ENCODE measurements around the gene CTDNEP1. TPM values are rescaled to one million over a fixed set of nuclear protein-coding genes. Genes with fewer than 3 reads are reported as not detected.

The CTDNEP1 gene
- total RNA-seq, 4 donors from 2014 or later, result 33.8 to 66.3 (median 52.5) TPM

DNA sequence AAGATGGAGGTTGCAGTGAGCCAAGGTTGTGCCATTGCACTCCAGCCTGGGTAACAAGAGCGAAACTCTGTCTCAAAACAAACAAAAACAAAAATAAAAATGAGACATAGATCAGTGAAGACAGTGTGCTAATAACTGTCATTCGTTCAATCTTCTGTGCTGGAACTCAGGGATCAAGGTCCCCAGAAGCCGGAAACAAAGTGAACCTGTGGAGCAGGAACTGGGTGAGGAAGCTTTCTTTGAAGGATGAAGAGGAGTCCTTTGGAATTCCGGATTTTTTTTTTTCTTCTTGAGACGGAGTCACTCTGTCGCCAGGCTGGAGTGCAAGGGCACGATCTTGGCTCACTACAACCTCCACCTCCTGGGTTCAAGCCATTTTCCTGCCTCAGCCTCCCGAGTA, 27.9 kb upstream of the CTDNEP1 start:
- H3K27me3 ChIP-seq, result no peaks in the 10 kb centered on the region
- no peak overlapping the region for H3K27ac ChIP-seq
- no peaks in the 10 kb centered on the region for H3K9me3 ChIP-seq
- no peak for ATAC-seq
- no peak for TF ChIP-seq POLR2A (IDR thresholded peaks at IDR 0.05)
- TF ChIP-seq, protein P1, sequence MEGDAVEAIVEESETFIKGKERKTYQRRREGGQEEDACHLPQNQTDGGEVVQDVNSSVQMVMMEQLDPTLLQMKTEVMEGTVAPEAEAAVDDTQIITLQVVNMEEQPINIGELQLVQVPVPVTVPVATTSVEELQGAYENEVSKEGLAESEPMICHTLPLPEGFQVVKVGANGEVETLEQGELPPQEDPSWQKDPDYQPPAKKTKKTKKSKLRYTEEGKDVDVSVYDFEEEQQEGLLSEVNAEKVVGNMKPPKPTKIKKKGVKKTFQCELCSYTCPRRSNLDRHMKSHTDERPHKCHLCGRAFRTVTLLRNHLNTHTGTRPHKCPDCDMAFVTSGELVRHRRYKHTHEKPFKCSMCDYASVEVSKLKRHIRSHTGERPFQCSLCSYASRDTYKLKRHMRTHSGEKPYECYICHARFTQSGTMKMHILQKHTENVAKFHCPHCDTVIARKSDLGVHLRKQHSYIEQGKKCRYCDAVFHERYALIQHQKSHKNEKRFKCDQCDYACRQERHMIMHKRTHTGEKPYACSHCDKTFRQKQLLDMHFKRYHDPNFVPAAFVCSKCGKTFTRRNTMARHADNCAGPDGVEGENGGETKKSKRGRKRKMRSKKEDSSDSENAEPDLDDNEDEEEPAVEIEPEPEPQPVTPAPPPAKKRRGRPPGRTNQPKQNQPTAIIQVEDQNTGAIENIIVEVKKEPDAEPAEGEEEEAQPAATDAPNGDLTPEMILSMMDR (IDR thresholded peaks at IDR 0.05), result no peak
- no peak for TF ChIP-seq EP300 (IDR thresholded peaks at IDR 0.05)
- TF ChIP-seq POLR2AphosphoS5 (IDR thresholded peaks at IDR 0.05), result no peak
- WGBS, 2 donors (ENCODE audit: low coverage in 1 of 2), result 74 to 87% methylated on average over 8 of the region's 8 CpGs
- H3K36me3 ChIP-seq, result peaks cover 0 to 12% of the 10 kb centered on the region in 2 donors
- peaks cover 0 to 42% (median 17%) of the 10 kb centered on the region in 3 donors for H3K4me1 ChIP-seq
- H3K4me3 ChIP-seq, result no peak overlapping the region

DNA sequence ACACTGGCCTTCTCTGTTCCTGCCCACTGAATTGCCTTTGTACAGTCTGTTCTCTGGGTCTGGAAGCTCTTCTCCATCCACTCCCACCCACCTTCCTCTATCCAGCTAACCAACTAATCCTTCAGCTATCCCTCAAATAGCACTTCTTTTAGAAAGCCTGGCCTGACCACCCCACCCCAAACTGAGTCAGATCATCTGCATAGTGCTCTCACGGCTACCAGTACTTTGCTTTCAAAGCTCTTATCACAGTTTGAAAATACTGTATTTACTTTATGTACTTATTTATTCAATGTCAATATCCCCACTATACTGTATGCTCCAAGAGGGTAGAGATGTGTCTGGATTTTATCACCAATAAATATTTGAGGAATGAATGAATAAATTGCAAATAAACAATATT, 15.2 kb upstream of the CTDNEP1 start:
- H3K4me1 ChIP-seq, result peaks cover 0 to 17% (median 11%) of the 10 kb centered on the region in 3 donors
- TF ChIP-seq POLR2AphosphoS5 (IDR thresholded peaks at IDR 0.05) (no peak), EP300 (IDR thresholded peaks at IDR 0.05) (no peak), POLR2A (IDR thresholded peaks at IDR 0.05) (no peak)
- TF ChIP-seq, protein P1 (IDR thresholded peaks at IDR 0.05), result no peak
- no peaks in the 10 kb centered on the region for H3K9me3 ChIP-seq
- 29 to 71% methylated on average over 1 of the region's 1 CpG for WGBS, 2 donors (ENCODE audit: low coverage in 1 of 2)
- H3K27me3 ChIP-seq, result peaks cover 65% of the 10 kb centered on the region
- no peaks in the 10 kb centered on the region for H3K36me3 ChIP-seq
- no peak overlapping the region for H3K27ac ChIP-seq
- H3K4me3 ChIP-seq, result no peak overlapping the region
- ATAC-seq, result no peak

DNA sequence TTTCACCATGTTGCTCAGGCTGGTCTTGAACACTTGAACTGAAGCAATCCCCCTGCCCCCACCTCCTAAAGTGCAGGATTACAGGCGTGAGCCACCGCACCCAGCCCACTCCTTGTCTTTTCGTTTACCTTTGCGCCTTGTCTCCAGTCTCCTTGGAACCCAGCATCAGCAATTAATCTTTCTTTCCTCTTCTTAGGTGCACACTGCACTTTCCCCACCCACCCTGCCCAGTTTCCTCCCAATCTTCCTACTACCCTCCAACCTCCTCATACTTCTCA, 12.2 kb upstream of the CTDNEP1 start:
- 39 to 52% methylated on average over 4 of the region's 4 CpGs for WGBS, 2 donors (ENCODE audit: low coverage in 1 of 2)
- H3K4me3 ChIP-seq, result no peak overlapping the region
- TF ChIP-seq, protein P1 (IDR thresholded peaks at IDR 0.05), result no peak
- no peak for TF ChIP-seq POLR2A (IDR thresholded peaks at IDR 0.05)
- TF ChIP-seq POLR2AphosphoS5 (IDR thresholded peaks at IDR 0.05), result no peak
- TF ChIP-seq EP300 (IDR thresholded peaks at IDR 0.05), result no peak
- H3K27me3 ChIP-seq, result peaks cover 83% of the 10 kb centered on the region
- no peak for ATAC-seq
- H3K36me3 ChIP-seq, result peaks cover 0 to 9% of the 10 kb centered on the region in 2 donors
- peaks cover 0 to 34% (median 22%) of the 10 kb centered on the region in 3 donors for H3K4me1 ChIP-seq
- H3K9me3 ChIP-seq, result no peaks in the 10 kb centered on the region
- no peak overlapping the region for H3K27ac ChIP-seq

DNA sequence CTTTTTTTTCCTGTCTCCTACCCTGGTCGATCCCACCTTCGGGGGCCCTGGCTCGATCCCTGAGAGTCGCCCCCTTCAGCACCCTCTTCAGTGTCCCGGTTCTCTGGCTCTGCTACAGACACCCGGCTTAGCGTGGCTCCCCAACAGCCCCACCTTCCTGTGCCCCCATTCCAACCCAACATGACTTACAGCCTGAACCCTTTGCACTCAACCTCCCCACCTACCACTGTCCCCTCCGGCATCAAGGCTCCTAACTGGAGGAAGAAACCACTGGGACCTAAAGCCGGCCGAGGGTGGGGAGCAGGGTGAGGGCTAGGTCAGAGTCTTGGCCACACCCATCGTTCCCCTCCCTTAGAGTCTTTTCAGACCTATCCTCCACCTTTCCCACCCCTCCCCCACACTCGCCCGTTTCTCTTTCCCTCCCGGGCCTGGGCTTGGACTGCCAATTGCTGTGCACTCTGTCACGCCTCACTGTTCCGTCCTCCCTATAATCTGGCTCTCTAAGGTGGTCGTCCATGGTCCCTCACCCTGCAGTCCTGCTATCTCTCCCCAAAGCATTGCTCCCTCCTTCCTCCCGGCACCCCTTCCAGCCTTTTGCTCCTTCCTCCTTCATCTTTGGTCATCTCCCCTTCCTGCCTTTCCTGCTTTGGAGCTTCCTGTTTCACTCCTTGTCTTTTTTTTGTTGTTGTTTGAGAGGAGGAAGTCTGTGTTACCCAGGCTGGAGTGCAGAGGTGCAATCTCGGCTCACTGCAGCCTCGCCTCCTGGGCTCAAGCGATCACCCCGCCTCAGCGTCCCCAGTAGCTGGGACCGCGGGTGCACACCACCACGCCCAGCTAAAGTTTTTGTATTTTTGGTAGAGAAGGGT, 11.6 kb upstream of the CTDNEP1 start:
- no peaks in the 10 kb centered on the region for H3K9me3 ChIP-seq
- peak; percentile 26 for ATAC-seq
- TF ChIP-seq POLR2A (IDR thresholded peaks at IDR 0.05) (no peak), EP300 (IDR thresholded peaks at IDR 0.05) (no peak), POLR2AphosphoS5 (IDR thresholded peaks at IDR 0.05) (no peak)
- TF ChIP-seq, protein P1 (IDR thresholded peaks at IDR 0.05), result no peak
- peaks cover 0 to 15% of the 10 kb centered on the region in 2 donors for H3K36me3 ChIP-seq
- 5 to 9% methylated on average over 11 to 25 of the region's 26 CpGs for WGBS, 2 donors (ENCODE audit: low coverage in 1 of 2)
- no peak overlapping the region for H3K27ac ChIP-seq
- H3K4me3 ChIP-seq, result peak overlapping the region in 1 of 2 donors; percentile 3
- peaks cover 0 to 34% (median 22%) of the 10 kb centered on the region in 3 donors for H3K4me1 ChIP-seq
- peaks cover 80% of the 10 kb centered on the region for H3K27me3 ChIP-seq
